ENCODE measurements around the gene FAH.

Gene FAH

GRCh38 chr15:80174017-80174746 is 21.4 kb downstream of the FAH start:
- DNase-seq: no peak

GRCh38 chr15:80175436-80175835 is 22.6 kb downstream of the FAH start:
- DNase-seq: no peak

GRCh38 chr15:80176443-80176842 is 23.6 kb downstream of the FAH start:
- DNase-seq: no peak

GRCh38 chr15:80177156-80177555 is 24.4 kb downstream of the FAH start:
- DNase-seq: no peak

- DNase-seq: no peak
Observed at GRCh38 chr15:80179025-80179759, 26.4 kb downstream of the FAH start.

- DNase-seq: peak; percentile 53
Observed at GRCh38 chr15:80179935-80180334, 27.1 kb downstream of the FAH start.

GRCh38 chr15:80180468-80180867 is 27.7 kb downstream of the FAH start:
- no peak for DNase-seq

GRCh38 chr15:80180986-80181385 is 28.2 kb downstream of the FAH start:
- DNase-seq: no peak

- peak; percentile 65 for DNase-seq
Observed at GRCh38 chr15:80182611-80183261, 29.9 kb downstream of the FAH start.

GRCh38 chr15:80183306-80183705 is 30.5 kb downstream of the FAH start:
- no peak for DNase-seq

- DNase-seq: no peak
Observed at GRCh38 chr15:80183886-80184285, 31.1 kb downstream of the FAH start.

- no peak for DNase-seq
Observed at GRCh38 chr15:80184554-80184953, 31.8 kb downstream of the FAH start.

GRCh38 chr15:80185152-80185551 is 32.4 kb downstream of the FAH start:
- DNase-seq: no peak

- no peak for DNase-seq
Observed at GRCh38 chr15:80186066-80186465, 33.3 kb downstream of the FAH start.

- no peak for DNase-seq
Observed at GRCh38 chr15:80186597-80186996, 33.8 kb downstream of the FAH start.

GRCh38 chr15:80188251-80188650 is 35.5 kb downstream of the FAH start:
- DNase-seq: no peak

- DNase-seq: no peak
Observed at GRCh38 chr15:80191198-80191597, 38.4 kb downstream of the FAH start.

GRCh38 chr15:80191897-80192595 is 39.2 kb downstream of the FAH start:
- DNase-seq: no peak

GRCh38 chr15:80194186-80194585 is 41.4 kb downstream of the FAH start:
- DNase-seq: no peak

- no peak for DNase-seq
Observed at GRCh38 chr15:80194914-80195313, 42.1 kb downstream of the FAH start.

GRCh38 chr15:80199366-80199765 is 46.6 kb downstream of the FAH start:
- no peak for DNase-seq

- DNase-seq: no peak
Observed at GRCh38 chr15:80199869-80200268, 47.1 kb downstream of the FAH start.

- DNase-seq: no peak
Observed at GRCh38 chr15:80201256-80202015, 48.6 kb downstream of the FAH start.

All from right hindlimb (tissue), 1 donor.